Renal pelvis (tissue), 3 donors: ENCODE data around the gene OR5AC2. TPM values are rescaled to one million over a fixed set of nuclear protein-coding genes. Genes with fewer than 3 reads are reported as not detected.

Experiments
- polyA plus RNA-seq, 3 donors: library from polyadenylated mRNA; unstranded; fragments of 120-200 nt; gene quantifications; one replicate each; pipeline ENCODE4 v1.2.1, GENCODE V29; 2013; ENCODE audit not compliant: insufficient read length in 3 of 3

Gene OR5AC2
- polyA plus RNA-seq, 3 donors: not detected

Other genes starting within 250 kb of the OR5AC2 start
- gene RIOX2, start 114.7 kb upstream of the OR5AC2 start, polyA plus RNA-seq: 10 to 100 TPM; 31.6 to 35.9 (median 35.7) TPM
- under 1 TPM in 1 of 3 donors, not detected in 2; 0.06 TPM for gene GABRR3, start 51.9 kb upstream of the OR5AC2 start, polyA plus RNA-seq
- under 1 TPM in 2 of 3 donors, not detected in 1; 0.03 TPM for gene OR5H1, start 43.5 kb downstream of the OR5AC2 start, polyA plus RNA-seq
- under 1 TPM in 2 of 3 donors, not detected in 1; 0.01 to 0.03 TPM for gene OR5H14, start 60.3 kb downstream of the OR5AC2 start, polyA plus RNA-seq
- gene OR5H15, start 79.5 kb downstream of the OR5AC2 start, polyA plus RNA-seq: not detected
- not detected for gene OR5H6, start 177.1 kb downstream of the OR5AC2 start, polyA plus RNA-seq
- gene OR5H2, start 195.3 kb downstream of the OR5AC2 start, polyA plus RNA-seq: not detected